ACC112 (cell line): Measurements from ENCODE around the gene UGP2.

Source experiments
- H2AFZ ChIP-seq: fragments of 200-600 bp; sonication (generic); one replicate; pipeline ENCODE4 v1.6.0; 2017; ENCODE audit warnings: antibody characterized with exemption, low read length; ENCODE audit not compliant: unreplicated experiment
- H3K27ac ChIP-seq: fragments of 200-600 bp; sonication (generic); 2 replicates; pipeline ENCODE4 v1.5.1; 2014; ENCODE audit warnings: low read depth, mild to moderate bottlenecking, antibody characterized with exemption, low read length, moderate library complexity
- H3K27me3 ChIP-seq: fragments of 200-600 bp; sonication (generic); 2 replicates; pipeline ENCODE4 v1.6.1; 2014; ENCODE audit warnings: mild to moderate bottlenecking, antibody characterized with exemption, low read length, moderate library complexity, mixed read lengths; ENCODE audit not compliant: insufficient read depth
- H3K36me3 ChIP-seq: fragments of 200-600 bp; sonication (generic); 2 replicates; pipeline ENCODE4 v1.6.1; 2016; ENCODE audit warnings: mild to moderate bottlenecking, antibody characterized with exemption, low read length, moderate library complexity, mixed read lengths; ENCODE audit not compliant: insufficient read depth
- H3K4me1 ChIP-seq: fragments of 200-600 bp; sonication (generic); one replicate; pipeline ENCODE4 v1.6.1; 2016; ENCODE audit warnings: low read length, mixed read lengths; ENCODE audit not compliant: insufficient read depth, unreplicated experiment, control insufficient read depth
- H3K4me3 ChIP-seq: fragments of 200-600 bp; sonication (generic); 2 replicates; pipeline ENCODE4 v1.5.1; 2014; ENCODE audit warnings: mild to moderate bottlenecking, low read depth, low read length
- H3K79me2 ChIP-seq: fragments of 200-600 bp; sonication (generic); one replicate; pipeline ENCODE4 v1.6.0; 2016; ENCODE audit warnings: low read length; ENCODE audit not compliant: control insufficient read depth, unreplicated experiment, insufficient read depth

Gene UGP2

GRCh38 chr2:63850204-63850571 lies 8.5 kb downstream of the UGP2 start:
- peak overlapping the region; percentile 36 for H3K4me3 ChIP-seq
- H3K27me3 ChIP-seq, result no peaks in the 10 kb centered on the region
- peaks cover 8% of the 10 kb centered on the region; the same call in 1 of the 2 replicates for H3K36me3 ChIP-seq
- H3K27ac ChIP-seq, result peak overlapping the region; percentile 42
- H3K79me2 ChIP-seq, result peaks cover 97% of the 10 kb centered on the region
- no peak overlapping the region for H2AFZ ChIP-seq
- H3K4me1 ChIP-seq, result peaks cover 73% of the 10 kb centered on the region

GRCh38 chr2:63850649-63851048 lies 9.0 kb downstream of the UGP2 start:
- H3K79me2 ChIP-seq, result peaks cover 97% of the 10 kb centered on the region

DNA sequence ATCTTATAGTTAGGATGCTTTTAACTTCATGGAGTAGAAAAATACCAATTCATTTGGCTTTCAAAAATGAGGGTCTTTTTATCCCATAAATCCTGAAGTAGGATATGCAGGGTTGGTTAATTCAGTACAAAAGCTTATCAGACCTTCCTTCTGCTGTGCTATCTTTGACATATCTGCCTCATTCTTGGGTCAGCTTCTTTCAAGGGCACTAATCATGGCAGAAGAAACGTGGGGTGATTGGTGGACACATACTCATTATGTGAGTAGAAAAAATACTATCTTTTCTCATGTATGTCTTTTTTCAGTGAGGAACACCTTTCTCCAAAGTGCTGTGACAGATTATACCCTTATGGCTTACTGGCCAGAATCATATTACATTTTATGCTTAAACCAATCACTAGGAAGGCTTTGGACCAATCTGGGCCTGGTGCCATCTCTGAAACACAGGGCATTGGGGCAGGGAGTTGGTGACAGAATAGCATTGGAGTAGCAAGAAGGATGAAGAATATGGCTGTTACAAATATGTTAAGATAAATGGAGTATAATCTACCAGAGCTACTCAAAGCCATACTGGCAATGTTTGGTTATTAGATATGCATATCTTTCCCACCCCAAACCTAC lies 10.1 kb downstream of the UGP2 start:
- H3K27ac ChIP-seq, result no peak overlapping the region
- H3K27me3 ChIP-seq, result no peaks in the 10 kb centered on the region
- H3K4me1 ChIP-seq, result peaks cover 58% of the 10 kb centered on the region
- no peak overlapping the region for H3K4me3 ChIP-seq
- H3K36me3 ChIP-seq, result peaks cover 11% of the 10 kb centered on the region; the same call in 1 of the 2 replicates
- H3K79me2 ChIP-seq, result peaks cover 95% of the 10 kb centered on the region
- H2AFZ ChIP-seq, result no peak overlapping the region

More at GRCh38 chr2:63850649-63851048, 9.0 kb downstream of the UGP2 start:
- no peaks in the 10 kb centered on the region for H3K27me3 ChIP-seq
- no peak overlapping the region for H3K4me3 ChIP-seq
- H3K27ac ChIP-seq, result no peak overlapping the region
- H3K36me3 ChIP-seq, result peaks cover 8% of the 10 kb centered on the region; the same call in 1 of the 2 replicates
- no peak overlapping the region for H2AFZ ChIP-seq
- peaks cover 68% of the 10 kb centered on the region for H3K4me1 ChIP-seq

GRCh38 chr2:63853527-63854310 lies 12.0 kb downstream of the UGP2 start:
- no peaks in the 10 kb centered on the region for H3K27me3 ChIP-seq
- peaks cover 81% of the 10 kb centered on the region for H3K79me2 ChIP-seq
- H3K4me1 ChIP-seq, result peaks cover 56% of the 10 kb centered on the region
- no peak overlapping the region for H2AFZ ChIP-seq
- H3K4me3 ChIP-seq, result peak overlapping the region; percentile 2; the same call in 1 of the 2 replicates
- peak overlapping the region; percentile 60 for H3K27ac ChIP-seq
- H3K36me3 ChIP-seq, result peaks cover 22% of the 10 kb centered on the region

DNA sequence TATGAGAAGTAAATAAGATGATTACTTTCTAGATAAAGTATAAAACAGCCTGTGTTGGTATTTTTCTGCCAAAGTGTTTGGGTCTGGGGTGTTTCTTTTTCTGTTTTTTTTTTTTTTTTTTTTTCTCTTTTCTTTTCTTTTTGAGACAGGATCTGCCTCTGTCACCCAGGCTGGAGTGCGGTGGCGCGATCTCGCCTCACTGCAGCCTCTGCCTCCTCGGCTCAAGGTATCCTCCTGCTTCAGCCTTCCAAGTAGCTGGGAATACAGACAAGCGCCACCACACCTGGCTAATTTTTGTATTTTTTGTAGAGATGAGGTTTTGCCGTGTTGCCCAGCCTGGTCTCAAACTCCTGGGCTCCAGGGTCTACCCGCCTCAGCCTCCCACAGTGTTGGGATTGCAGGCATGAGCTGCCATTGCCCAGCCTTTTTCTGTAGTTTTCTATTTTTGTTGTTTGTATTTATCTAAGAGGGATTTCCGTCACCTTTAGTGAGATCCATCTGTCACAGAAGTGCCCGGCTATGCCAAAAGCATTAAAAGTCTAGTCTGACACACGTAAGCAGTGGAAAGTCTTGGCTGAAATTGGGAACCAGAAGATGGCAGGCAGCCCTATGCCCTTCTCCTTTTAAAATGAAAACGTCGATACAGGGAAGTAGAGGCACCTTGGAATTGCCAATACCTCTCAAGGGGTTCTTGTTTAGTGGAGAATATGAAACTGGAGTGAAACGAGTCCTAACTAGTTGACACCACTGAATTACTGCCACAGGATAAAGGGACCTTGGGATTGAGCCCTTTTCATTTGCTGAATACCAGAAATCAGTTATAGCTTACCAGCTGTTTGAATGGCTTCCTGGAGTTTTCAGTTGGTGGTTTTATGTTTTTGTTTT lies 14.0 kb downstream of the UGP2 start:
- H3K27ac ChIP-seq, result no peak overlapping the region
- H3K79me2 ChIP-seq, result peaks cover 65% of the 10 kb centered on the region
- H3K4me1 ChIP-seq, result peaks cover 36% of the 10 kb centered on the region
- H3K27me3 ChIP-seq, result no peaks in the 10 kb centered on the region
- no peak overlapping the region for H3K4me3 ChIP-seq
- no peak overlapping the region for H2AFZ ChIP-seq
- peaks cover 35% of the 10 kb centered on the region for H3K36me3 ChIP-seq

DNA sequence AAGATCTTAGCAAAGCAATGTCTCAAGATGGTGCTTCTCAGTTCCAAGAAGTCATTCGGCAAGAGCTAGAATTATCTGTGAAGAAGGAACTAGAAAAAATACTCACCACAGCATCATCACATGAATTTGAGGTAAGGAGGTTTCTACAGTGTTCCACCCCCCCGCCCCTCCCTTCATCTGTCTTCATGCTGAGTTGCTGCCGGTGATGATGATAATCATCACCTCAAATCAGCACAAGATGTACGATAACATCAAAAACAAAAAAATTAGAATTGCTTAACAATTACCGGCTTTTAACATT lies 14.6 kb downstream of the UGP2 start:
- peaks cover 35% of the 10 kb centered on the region for H3K36me3 ChIP-seq

DNA sequence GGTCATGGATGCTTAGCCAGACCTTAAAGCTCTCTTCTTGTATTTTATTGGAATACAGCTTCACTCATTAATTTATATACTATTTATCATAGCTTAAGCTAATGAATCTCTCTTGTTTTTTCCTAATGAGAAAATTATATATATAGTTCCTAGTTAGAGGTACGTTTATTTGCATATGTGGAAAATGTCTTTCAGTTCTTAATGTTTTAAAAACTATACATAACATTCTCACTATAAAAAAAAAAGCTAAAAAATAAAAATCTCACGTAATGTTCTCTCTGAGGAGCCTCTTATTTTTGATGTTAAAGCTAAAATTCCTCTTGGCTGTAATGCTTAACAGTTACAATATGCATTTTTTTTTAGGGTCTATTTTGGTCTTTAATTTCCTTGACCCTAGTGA lies 16.6 kb downstream of the UGP2 start:
- H3K4me3 ChIP-seq, result no peak overlapping the region
- peaks cover 43% of the 10 kb centered on the region for H3K36me3 ChIP-seq
- H3K4me1 ChIP-seq, result peaks cover 25% of the 10 kb centered on the region
- no peaks in the 10 kb centered on the region for H3K27me3 ChIP-seq
- peaks cover 53% of the 10 kb centered on the region for H3K79me2 ChIP-seq
- H2AFZ ChIP-seq, result no peak overlapping the region
- H3K27ac ChIP-seq, result no peak overlapping the region

More for the DNA sequence above, 14.6 kb downstream of the UGP2 start:
- peaks cover 32% of the 10 kb centered on the region for H3K4me1 ChIP-seq
- no peak overlapping the region for H2AFZ ChIP-seq
- H3K27me3 ChIP-seq, result no peaks in the 10 kb centered on the region
- no peak overlapping the region for H3K4me3 ChIP-seq
- H3K27ac ChIP-seq, result no peak overlapping the region
- H3K79me2 ChIP-seq, result peaks cover 59% of the 10 kb centered on the region

GRCh38 chr2:63861220-63861822 lies 19.6 kb downstream of the UGP2 start:
- Histone ChIP-seq H3K4me3 (no peak overlapping the region), H3K27me3 (no peaks in the 10 kb centered on the region), H3K4me1 (peaks cover 35% of the 10 kb centered on the region), H3K79me2 (peaks cover 50% of the 10 kb centered on the region), H3K27ac (no peak overlapping the region), H3K36me3 (peaks cover 55% of the 10 kb centered on the region), H2AFZ (no peak overlapping the region)

DNA sequence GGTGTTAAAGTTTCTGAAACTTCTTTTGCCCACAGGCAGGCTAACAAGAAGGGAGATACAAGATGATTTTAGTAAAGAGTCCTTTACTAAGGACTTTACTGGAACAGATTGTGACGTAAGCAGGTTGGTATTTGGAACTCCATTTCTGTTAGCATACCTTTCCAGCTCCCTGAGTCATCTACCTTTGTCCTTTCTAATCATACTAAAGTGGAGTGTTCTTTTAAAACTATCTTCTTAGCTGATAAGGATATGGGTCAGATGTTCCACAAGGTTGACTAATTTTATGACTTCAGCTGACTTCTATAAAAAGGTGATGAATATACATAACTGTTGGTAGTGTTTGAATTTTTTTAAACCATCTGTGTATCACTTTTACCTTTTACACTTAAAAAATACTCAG lies 21.1 kb downstream of the UGP2 start:
- Histone ChIP-seq H3K36me3 (peaks cover 48% of the 10 kb centered on the region), H3K4me1 (peaks cover 38% of the 10 kb centered on the region), H2AFZ (no peak overlapping the region), H3K27ac (peak overlapping the region; percentile 10), H3K79me2 (peaks cover 55% of the 10 kb centered on the region), H3K4me3 (no peak overlapping the region), H3K27me3 (no peaks in the 10 kb centered on the region)

DNA sequence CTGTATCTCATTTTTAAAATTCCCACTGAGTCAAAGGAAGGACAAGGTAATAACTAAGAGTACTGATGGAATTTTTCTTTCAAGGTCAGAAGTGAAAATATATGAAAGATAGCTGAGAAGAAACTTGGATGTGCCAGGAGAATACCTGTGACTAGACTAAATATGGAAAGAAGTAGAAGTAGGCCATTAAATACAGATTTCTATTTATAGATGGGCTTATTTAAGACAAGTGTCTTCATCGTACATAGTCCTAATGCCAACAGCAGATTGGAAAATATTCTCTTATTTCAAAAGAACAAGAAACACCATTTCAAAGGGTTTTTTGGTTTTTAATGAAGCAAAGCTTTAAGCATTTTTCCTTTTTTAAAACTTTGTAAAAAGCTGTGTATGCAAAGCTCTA lies 22.0 kb downstream of the UGP2 start:
- peaks cover 45% of the 10 kb centered on the region for H3K36me3 ChIP-seq
- H3K4me3 ChIP-seq, result no peak overlapping the region
- H2AFZ ChIP-seq, result no peak overlapping the region
- H3K27ac ChIP-seq, result no peak overlapping the region
- H3K27me3 ChIP-seq, result no peaks in the 10 kb centered on the region
- H3K4me1 ChIP-seq, result peaks cover 38% of the 10 kb centered on the region
- H3K79me2 ChIP-seq, result peaks cover 59% of the 10 kb centered on the region
